ENCODE results near the gene SPAST.
"Not testable (repeated sequence)": the region's sequence is repeated elsewhere in the genome, so short reads cannot be mapped to it uniquely, and the experiment has no call there.

The SPAST gene

GRCh38 chr2:32128636-32129035, 65.3 kb downstream of the SPAST start:
- no peak for DNase-seq

- DNase-seq = no peak
Observed at GRCh38 chr2:32129086-32129485, 65.7 kb downstream of the SPAST start.

GRCh38 chr2:32135409-32135808, 72.1 kb downstream of the SPAST start:
- DNase-seq = peak; percentile 8

GRCh38 chr2:32136097-32136496, 72.7 kb downstream of the SPAST start:
- DNase-seq = no peak

GRCh38 chr2:32151544-32151943, 88.2 kb downstream of the SPAST start:
- not testable (repeated sequence) for DNase-seq

GRCh38 chr2:32159678-32160077, 96.3 kb downstream of the SPAST start:
- no peak for DNase-seq

GRCh38 chr2:32161296-32161695, 97.9 kb downstream of the SPAST start:
- no peak for DNase-seq

GRCh38 chr2:32164254-32164653, 100.9 kb downstream of the SPAST start:
- not testable (repeated sequence) for DNase-seq

- DNase-seq = not testable (repeated sequence)
Observed at GRCh38 chr2:32165027-32165347, 101.6 kb downstream of the SPAST start.

GRCh38 chr2:32166115-32166574, 102.8 kb downstream of the SPAST start:
- DNase-seq = no peak

GRCh38 chr2:32168513-32168912, 105.2 kb downstream of the SPAST start:
- no peak for DNase-seq

GRCh38 chr2:32172870-32173269, 109.5 kb downstream of the SPAST start:
- DNase-seq = no peak

GRCh38 chr2:32182667-32183066, 119.3 kb downstream of the SPAST start:
- no peak for DNase-seq

- DNase-seq = no peak
Observed at GRCh38 chr2:32189011-32189410, 125.7 kb downstream of the SPAST start.

- no peak for DNase-seq
Observed at GRCh38 chr2:32192418-32192817, 129.1 kb downstream of the SPAST start.

GRCh38 chr2:32200814-32201213, 137.5 kb downstream of the SPAST start:
- no peak for DNase-seq

GRCh38 chr2:32203428-32203827, 140.1 kb downstream of the SPAST start:
- DNase-seq = not testable (repeated sequence)
